HUES48 (cell line): ENCODE data around the gene KAZN.

ENCODE experiments used
- H3K27ac ChIP-seq: one replicate; pipeline ENCODE4 v1.7.0; 2013; ENCODE audit warnings: low read depth, low read length, inconsistent platforms
- H3K27me3 ChIP-seq: 2 replicates; pipeline ENCODE4 v1.6.1; 2013; ENCODE audit warnings: mild to moderate bottlenecking, low read length; ENCODE audit not compliant: control insufficient read depth, insufficient read depth
- H3K36me3 ChIP-seq: 2 replicates; pipeline ENCODE4 v1.6.1; 2013; ENCODE audit warnings: low read length; ENCODE audit not compliant: control insufficient read depth, insufficient read depth
- H3K4me1 ChIP-seq: 2 replicates; pipeline ENCODE4 v1.6.1; 2013; ENCODE audit warnings: mild to moderate bottlenecking, low read length; ENCODE audit not compliant: control insufficient read depth, insufficient read depth
- H3K4me3 ChIP-seq: 2 replicates; pipeline ENCODE4 v1.5.1; 2013; ENCODE audit warnings: mild to moderate bottlenecking, low read depth, low read length
- H3K9ac ChIP-seq: 2 replicates; pipeline ENCODE4 v1.6.1; 2013; ENCODE audit warnings: mild to moderate bottlenecking, low read depth, low read length, moderate library complexity
- H3K9me3 ChIP-seq: 2 replicates; pipeline ENCODE4 v1.6.1; 2013; ENCODE audit warnings: low read length; ENCODE audit not compliant: control insufficient read depth, insufficient read depth

KAZN gene

GRCh38 chr1:14926818-14927575, 328.5 kb downstream of the KAZN start:
- H3K9me3 ChIP-seq, result no peaks in the 10 kb centered on the region
- no peaks in the 10 kb centered on the region for H3K36me3 ChIP-seq
- H3K4me3 ChIP-seq, result no peak overlapping the region
- no peak overlapping the region for H3K9ac ChIP-seq
- no peak overlapping the region for H3K27ac ChIP-seq
- peaks cover 9% of the 10 kb centered on the region; the same call in 1 of the 2 replicates for H3K4me1 ChIP-seq
- peaks cover 40% of the 10 kb centered on the region for H3K27me3 ChIP-seq

GRCh38 chr1:14928412-14928811, 329.9 kb downstream of the KAZN start:
- Histone ChIP-seq H3K4me3 (no peak overlapping the region), H3K27ac (no peak overlapping the region), H3K4me1 (peaks cover 9% of the 10 kb centered on the region; the same call in 1 of the 2 replicates), H3K9me3 (no peaks in the 10 kb centered on the region), H3K27me3 (peaks cover 32% of the 10 kb centered on the region), H3K36me3 (no peaks in the 10 kb centered on the region), H3K9ac (no peak overlapping the region)

GRCh38 chr1:14928886-14929546, 330.5 kb downstream of the KAZN start:
- Histone ChIP-seq H3K4me3 (no peak overlapping the region), H3K36me3 (no peaks in the 10 kb centered on the region), H3K27me3 (peaks cover 28% of the 10 kb centered on the region), H3K27ac (no peak overlapping the region), H3K9ac (no peak overlapping the region), H3K4me1 (peaks cover 9% of the 10 kb centered on the region; the same call in 1 of the 2 replicates), H3K9me3 (no peaks in the 10 kb centered on the region)

GRCh38 chr1:14929547-14930246, 331.2 kb downstream of the KAZN start:
- Histone ChIP-seq H3K9ac (no peak overlapping the region), H3K27ac (no peak overlapping the region), H3K36me3 (no peaks in the 10 kb centered on the region), H3K4me3 (no peak overlapping the region), H3K4me1 (peaks cover 9% of the 10 kb centered on the region; the same call in 1 of the 2 replicates), H3K9me3 (no peaks in the 10 kb centered on the region), H3K27me3 (peaks cover 26% of the 10 kb centered on the region)

- Histone ChIP-seq H3K27ac (no peak overlapping the region), H3K4me1 (peaks cover 5% of the 10 kb centered on the region; the same call in 1 of the 2 replicates), H3K9ac (no peak overlapping the region), H3K27me3 (peaks cover 19% of the 10 kb centered on the region), H3K36me3 (no peaks in the 10 kb centered on the region), H3K4me3 (no peak overlapping the region), H3K9me3 (no peaks in the 10 kb centered on the region)
Observed at GRCh38 chr1:14930247-14930965, 331.9 kb downstream of the KAZN start.

- Histone ChIP-seq H3K27me3 (peaks cover 1% of the 10 kb centered on the region), H3K27ac (no peak overlapping the region), H3K4me3 (no peak overlapping the region), H3K9me3 (no peaks in the 10 kb centered on the region), H3K4me1 (peaks cover 4% of the 10 kb centered on the region; the same call in 1 of the 2 replicates), H3K9ac (no peak overlapping the region), H3K36me3 (no peaks in the 10 kb centered on the region)
Observed at GRCh38 chr1:14932034-14932638, 333.7 kb downstream of the KAZN start.

- Histone ChIP-seq H3K4me3 (no peak overlapping the region), H3K27ac (no peak overlapping the region), H3K36me3 (no peaks in the 10 kb centered on the region), H3K4me1 (no peaks in the 10 kb centered on the region), H3K9ac (no peak overlapping the region), H3K27me3 (no peaks in the 10 kb centered on the region), H3K9me3 (no peaks in the 10 kb centered on the region)
Observed at GRCh38 chr1:14934867-14935266, 336.4 kb downstream of the KAZN start.

GRCh38 chr1:14936815-14937214, 338.3 kb downstream of the KAZN start:
- Histone ChIP-seq H3K27ac (no peak overlapping the region), H3K4me1 (no peaks in the 10 kb centered on the region; the same call in 1 of the 2 replicates), H3K36me3 (no peaks in the 10 kb centered on the region), H3K27me3 (no peaks in the 10 kb centered on the region), H3K9ac (no peak overlapping the region), H3K9me3 (no peaks in the 10 kb centered on the region), H3K4me3 (no peak overlapping the region)

- H3K4me3 ChIP-seq, result no peak overlapping the region
- H3K4me1 ChIP-seq, result no peaks in the 10 kb centered on the region; the same call in 1 of the 2 replicates
- no peaks in the 10 kb centered on the region for H3K9me3 ChIP-seq
- no peaks in the 10 kb centered on the region for H3K27me3 ChIP-seq
- no peaks in the 10 kb centered on the region for H3K36me3 ChIP-seq
- H3K9ac ChIP-seq, result no peak overlapping the region
- H3K27ac ChIP-seq, result no peak overlapping the region
Observed at GRCh38 chr1:14937288-14937949, 338.9 kb downstream of the KAZN start.
